H4 (cell line): ENCODE data around the gene DENND1B. TPM values are rescaled to one million over a fixed set of nuclear protein-coding genes. Genes with fewer than 3 reads are reported as not detected.
A peak's percentile ranks its signal among the peaks of the same experiment; 100 is the strongest.

Source experiments
- DNase-seq: peaks from one replicate; pipeline ENCODE4 v3.0.0-alpha.2; 2015; ENCODE audit warnings: low spot score
- total RNA-seq: library from RNA; depleted of rRNA; stranded (reverse); fragments of >200 nt; shearing (Covaris generic); gene quantifications from 2 replicates; pipeline ENCODE4 v1.2.3, GENCODE V29; 2014; rRNA removed

Gene DENND1B
- total RNA-seq: 7.3 and 7.4 TPM in 2 replicates

DNA sequence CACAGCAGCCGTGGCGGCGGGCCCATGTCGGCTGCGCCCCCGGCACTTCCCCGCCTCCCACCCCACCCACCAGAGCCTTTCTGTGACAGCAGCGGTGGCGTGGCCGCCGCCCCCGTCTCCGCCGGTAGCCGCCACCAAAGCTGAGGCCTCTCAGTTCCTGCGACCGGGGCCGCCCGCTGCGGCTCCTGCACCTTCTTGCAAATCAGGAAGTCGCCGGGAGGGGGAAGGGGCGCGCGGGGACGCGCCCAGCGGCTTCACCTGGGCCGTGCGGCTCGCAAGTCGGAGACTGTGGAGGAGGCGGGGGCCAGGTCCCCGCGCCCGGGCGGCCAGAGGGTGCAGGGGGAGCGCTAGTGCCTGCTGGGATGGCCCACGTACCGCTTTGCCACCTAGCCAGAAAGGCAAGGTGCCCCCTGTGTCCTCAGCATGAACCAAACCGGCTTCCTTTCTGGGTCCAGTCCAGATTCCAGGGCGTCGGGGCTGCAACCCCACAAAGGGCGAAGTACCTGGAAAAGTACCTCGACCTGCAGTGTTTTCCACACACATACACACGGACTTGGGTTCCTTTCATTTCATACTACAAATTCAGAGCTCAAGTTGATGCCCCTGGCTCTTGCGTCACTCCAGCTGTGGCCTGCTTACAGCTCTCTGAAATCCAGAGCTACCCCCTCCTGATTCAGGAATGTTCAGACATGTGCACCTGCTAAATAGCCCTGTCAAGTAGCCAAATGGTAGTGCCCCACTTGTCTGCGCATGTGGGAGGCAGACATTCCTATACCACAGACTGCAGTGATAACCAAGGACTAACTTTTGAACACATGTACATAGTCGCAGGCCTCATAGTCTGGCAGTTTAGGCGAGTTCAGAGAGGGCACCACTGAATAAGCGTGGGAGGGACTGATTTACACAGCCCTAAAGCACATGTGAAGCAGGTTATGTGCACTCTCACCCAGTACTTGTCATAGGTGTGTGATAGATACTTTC is at the start of gene DENND1B:
DENND1B (minus strand) TSS at position 199 of the 981 bp plus-strand sequence. CDS start 325 bp downstream, outside the sequence.
- DNase-seq: peak; percentile 37

DNA sequence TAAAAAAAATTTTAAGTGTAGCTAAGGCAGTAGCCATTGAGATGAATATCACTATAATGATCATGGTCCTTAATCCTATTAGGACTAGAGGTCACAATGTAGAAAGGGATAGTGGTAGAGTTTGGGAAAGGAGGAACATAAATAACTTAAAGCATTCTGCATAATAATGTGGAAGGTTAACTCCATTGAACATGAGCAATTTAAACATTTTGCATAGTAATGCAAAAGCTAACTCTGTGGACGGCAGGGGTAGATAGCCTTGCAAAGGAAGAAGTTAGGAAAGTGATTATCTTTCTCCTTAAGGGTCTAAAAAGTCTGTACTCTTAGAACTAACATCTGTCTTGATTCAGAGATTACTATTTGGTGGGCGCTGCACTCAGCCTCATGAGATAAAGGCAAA is 39.0 kb upstream of the DENND1B start:
- DNase-seq: no peak

DNA sequence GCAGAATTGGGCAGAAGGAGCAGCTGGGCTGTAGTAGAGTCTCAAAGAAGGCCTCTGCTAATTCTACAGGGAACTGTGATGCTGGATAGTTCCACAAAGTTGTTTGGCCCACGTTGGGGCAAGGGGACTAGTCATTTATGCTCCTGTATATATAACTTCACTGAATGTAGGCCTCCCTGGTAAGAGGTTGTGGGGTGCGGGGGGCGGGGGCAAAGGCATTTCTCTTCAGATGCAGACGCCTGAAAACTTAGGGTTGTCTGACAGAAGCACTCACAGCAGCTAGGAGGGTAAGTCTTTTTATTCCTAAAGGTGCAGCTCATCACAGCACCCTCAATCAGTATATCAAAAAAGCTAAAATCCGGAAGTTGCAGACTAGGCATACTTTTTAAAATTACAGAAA is 38.5 kb upstream of the DENND1B start:
- no peak for DNase-seq

DNA sequence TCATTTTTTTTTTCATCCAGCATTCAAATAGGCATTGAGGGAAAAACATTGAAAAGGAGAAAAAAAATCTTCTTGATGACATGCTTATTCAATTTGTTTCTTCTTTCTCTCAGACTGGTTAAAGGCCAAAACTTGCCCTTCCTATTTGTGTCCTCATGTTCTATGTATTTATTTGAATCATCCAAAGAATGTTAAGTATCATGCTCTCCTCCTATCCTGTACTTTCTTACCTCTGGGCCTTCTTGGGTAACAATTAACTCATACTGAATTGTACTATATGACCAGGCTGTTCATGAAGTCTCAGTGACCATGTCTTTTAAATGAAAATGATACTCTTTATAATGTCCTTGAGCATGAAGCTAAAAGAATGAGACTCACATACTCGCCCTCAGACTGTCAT is 36.5 kb upstream of the DENND1B start:
- DNase-seq: no peak

DNA sequence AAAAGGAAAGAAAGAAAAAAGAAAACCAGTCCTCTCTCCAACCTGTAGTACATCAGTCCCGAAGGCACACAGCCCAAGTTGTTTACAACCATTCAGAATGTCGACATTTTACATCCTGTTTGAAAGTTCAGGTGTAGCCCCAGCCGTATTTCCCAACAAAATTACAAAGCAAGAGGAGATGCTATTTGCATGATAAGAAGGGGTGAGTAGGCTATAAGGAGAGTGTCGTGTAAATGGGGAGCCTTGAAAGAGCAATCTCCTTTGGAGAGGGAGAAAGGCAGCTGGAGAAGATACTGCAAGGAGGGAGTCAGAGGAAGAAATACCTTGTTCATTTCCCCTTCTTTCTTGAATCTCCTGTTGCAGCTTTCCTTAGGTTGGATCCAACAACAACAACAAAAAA is 35.5 kb upstream of the DENND1B start:
- no peak for DNase-seq

DNA sequence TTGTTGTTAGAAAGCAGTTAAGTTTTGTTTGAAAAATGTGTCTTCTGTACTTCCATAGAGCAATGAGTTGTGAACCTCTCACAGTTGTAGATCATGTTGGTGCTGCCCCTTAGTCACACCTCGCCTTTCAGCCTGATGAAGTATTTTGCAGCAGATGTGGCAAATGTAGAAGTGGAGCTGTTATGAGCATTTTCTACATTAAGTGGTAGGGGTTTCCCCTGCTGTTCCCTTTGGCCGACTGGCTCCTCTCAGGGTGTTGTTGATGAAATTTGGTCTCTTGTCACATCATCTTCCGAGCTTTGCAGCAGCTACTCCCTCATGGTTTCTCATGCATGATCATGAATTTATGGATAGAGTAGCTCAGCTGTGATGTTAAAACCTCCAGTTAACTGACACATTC is 33.6 kb upstream of the DENND1B start:
- DNase-seq: no peak

DNA sequence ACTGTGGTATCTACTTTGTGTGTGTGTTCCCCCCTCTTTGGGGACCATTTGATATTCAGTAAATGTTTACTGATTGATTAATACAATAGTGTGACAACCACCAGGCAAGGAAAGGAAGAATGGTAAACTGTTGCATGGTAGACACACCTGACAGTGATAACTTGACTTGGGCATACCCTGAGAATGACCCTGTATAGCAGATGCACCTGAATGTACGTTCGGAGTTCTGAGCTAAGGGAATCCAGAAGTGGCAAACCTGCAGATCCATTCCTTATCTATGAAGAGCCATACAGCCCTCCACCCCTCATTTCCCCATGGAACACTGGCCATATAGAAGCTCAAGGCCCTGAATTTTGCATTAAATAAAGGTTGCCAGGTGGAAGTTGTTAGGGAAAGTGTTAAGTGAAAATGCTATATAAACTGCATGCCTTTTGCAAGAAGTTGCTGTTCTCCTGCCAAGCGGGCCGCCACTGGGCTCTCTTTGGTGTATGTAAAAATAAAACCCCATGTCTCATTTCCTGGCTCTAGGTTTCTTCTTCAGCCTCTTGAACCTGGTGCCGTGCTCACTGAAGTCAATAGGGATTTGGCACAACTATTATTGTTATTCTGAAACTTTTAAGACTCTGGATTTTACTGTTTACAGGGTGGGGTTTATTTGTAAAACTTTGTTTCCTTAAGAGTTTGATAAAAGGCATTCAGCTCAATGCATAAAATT is 32.6 kb upstream of the DENND1B start:
- DNase-seq: no peak

DNA sequence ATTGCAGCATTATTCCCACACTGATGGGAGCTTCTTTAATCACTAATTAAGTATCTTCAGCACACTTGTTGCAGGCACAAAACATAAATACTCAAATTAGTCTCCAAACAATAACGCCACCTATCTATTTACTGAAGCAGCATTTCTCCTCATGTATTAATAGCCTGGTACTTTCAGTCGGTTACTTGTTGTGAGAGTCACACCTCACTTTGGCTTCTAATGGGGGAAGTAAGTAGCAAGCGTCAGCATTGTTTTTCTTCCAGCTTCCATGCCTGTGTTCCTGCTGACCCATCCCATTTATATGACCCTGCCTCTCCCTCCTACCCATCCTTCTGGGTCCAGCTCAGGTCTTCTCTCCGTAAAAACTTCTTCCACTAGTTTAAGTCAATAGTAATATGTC is 31.9 kb upstream of the DENND1B start:
- no peak for DNase-seq

- no peak for DNase-seq
These were observed 31.4 kb upstream of the DENND1B start for GRCh38 chr1:197806718-197807117.

GRCh38 chr1:197801684-197802083 is 26.4 kb upstream of the DENND1B start:
- no peak for DNase-seq

- DNase-seq: no peak
These were observed 25.8 kb upstream of the DENND1B start for GRCh38 chr1:197801111-197801482.

DNA sequence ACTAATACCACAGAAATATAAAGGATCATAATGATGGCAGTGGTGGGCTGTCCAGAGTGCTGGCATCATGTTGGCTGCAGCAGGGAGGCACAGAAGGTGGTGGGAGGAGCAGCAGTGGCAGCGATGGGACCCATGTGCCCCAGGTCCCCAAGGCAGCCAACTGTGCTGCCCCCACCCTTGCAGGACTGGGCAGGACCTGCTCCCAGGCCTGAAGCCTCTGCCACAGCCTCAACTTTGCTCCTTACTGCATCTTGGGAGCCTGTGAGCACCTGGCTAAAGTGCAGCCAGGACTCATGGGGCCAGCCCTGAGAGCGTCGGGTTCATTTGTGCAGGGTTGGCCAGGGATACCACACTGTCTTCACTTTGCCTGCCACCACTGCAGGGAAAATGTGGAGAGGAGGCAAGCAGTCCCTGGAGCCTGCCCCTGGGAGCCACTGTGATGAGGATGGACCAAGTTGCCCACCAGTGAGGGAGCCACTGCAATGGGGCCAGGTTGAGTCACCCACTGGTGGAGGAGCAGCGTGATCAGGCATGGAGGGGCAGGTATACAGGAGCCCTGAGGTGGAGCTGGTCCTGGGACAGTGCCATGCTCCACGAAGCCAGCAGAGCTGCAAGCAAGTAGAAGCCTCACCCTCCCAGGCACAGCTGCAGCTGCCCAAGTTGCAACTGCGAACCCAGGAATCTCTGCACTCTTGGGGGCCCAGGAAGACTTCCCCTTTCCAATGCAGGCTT is 25.3 kb upstream of the DENND1B start:
- no peak for DNase-seq

DNA sequence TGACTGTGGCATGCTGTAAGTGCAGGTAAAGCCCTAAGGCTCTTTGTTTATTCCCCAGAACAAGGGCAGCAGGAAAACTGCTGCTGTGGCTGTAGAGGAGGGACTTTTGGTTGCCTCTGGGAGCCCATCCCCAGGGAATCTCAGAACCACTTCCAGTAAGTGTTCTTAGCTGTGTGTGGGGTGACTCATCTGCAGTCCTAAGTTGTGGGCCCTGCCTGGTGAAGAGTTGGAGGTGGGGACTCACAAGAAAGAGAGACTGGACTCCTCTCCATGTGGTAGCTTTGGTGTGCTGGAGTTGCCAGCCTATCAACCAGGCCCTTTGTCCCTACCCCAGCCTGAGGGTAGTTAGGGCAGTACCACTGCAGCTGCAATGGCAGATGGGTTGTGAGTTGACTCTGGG is 24.0 kb upstream of the DENND1B start:
- DNase-seq: peak; percentile 92

DNA sequence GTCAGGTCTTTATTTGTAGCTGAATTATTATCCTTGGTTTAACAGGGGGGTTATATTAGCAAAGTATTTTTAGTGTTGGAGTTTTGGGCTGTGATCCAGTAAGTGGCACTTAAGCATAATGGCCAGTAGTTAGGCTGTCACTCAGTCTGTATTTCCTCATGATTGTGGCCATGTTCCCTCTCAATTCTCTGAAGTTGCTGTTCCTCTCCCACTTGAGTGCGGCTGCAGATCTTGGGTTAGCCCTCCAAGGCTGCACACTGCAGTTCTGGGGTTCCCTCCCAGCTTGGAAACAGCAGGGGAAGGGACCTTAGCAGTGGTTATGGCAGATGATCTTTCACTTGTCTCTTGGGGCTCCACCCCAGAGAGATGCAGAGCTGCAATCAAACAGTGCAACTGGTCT is 23.2 kb upstream of the DENND1B start:
- no peak for DNase-seq

DNA sequence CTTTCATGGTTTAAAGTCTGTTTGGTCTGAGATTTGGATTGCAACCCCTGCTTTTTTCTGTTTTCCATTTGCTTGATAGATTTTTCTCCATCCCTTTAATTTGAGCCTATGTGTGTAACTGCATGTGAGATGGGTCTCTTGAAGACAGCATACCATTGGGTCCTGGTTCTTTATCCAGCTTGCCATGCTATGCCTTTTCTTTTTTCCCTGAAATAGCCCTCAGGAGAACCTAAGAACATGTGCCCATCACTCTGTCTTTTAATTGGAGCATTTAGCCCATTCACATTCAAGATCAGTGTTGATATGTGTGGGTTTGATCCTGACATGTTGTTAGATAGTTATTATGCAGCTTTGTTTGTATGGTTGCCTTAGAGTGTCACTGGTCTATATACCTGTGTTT is 21.7 kb upstream of the DENND1B start:
- no peak for DNase-seq

GRCh38 chr1:197788741-197789739 is 13.8 kb upstream of the DENND1B start:
- no peak for DNase-seq

GRCh38 chr1:197787623-197788536 is 12.6 kb upstream of the DENND1B start:
- no peak for DNase-seq

GRCh38 chr1:197787056-197787455 is 11.8 kb upstream of the DENND1B start:
- peak; percentile 20 for DNase-seq

- DNase-seq: no peak
These were observed 11.0 kb upstream of the DENND1B start for GRCh38 chr1:197786280-197786679.

DNA sequence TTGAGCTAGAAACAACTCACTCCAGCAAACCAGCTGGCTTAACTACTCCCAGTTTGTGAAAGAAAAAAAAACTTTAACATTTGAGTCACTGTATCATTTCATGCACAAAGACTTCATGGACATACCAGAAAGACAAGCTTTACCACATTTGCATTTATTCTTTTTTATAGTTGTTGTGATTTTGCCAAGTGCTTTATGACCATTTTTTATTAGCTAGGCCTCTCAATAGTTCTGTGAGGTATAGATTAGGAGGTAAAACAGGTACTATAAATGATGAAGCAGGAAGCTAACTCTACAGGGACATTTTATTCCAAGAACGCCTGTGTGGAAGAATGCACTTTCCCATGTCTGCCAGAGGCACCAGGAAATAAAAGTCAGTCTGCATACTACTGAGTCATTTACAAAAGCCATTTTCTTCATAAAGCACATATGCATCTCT is 8.2 kb upstream of the DENND1B start:
- DNase-seq: no peak
